ENCODE measurements around the gene ANKUB1. TPM values are rescaled to one million over a fixed set of nuclear protein-coding genes. Genes with fewer than 3 reads are reported as not detected.

Gene ANKUB1
- total RNA-seq, 4 donors from 2014 or later: not detected

DNA sequence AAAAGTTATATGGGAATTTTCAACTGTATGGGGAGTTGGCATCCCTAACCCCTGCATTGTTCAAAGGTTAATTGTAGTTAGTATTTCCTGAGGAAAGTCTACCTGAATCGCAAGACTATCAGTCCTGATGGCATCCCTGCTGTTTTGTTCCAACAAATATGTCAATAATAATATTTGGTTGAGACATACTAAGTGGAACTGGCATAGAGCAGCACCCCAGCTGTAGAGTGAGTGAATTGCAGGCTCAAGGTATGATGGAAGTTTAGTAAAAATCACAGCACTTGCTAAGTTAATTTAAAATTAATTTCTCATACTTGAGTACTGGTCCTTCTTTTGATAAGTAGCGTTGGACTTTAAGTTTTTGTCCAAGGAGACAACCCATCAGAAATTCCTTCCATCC, 22.1 kb downstream of the ANKUB1 start:
- no peaks in the 10 kb centered on the region for H3K4me1 ChIP-seq
- H3K36me3 ChIP-seq: no peaks in the 10 kb centered on the region
- no peak overlapping the region for H3K4me3 ChIP-seq (replicated peaks in 1 of 3)
- no peaks in the 10 kb centered on the region for H3K9me3 ChIP-seq
- no peak overlapping the region for H3K27ac ChIP-seq
- WGBS, 2 donors: 87 to 90% methylated on average over 2 of the region's 2 CpGs
- H3K27me3 ChIP-seq: no peaks in the 10 kb centered on the region
- intact Hi-C loops (cut with DNase I): loop anchor here (5.0 kb wide), 1 partner anchor 278 kb away; no protein-coding TSS in a partner anchor
- DNase-seq: no peak
- TF ChIP-seq, protein P1, sequence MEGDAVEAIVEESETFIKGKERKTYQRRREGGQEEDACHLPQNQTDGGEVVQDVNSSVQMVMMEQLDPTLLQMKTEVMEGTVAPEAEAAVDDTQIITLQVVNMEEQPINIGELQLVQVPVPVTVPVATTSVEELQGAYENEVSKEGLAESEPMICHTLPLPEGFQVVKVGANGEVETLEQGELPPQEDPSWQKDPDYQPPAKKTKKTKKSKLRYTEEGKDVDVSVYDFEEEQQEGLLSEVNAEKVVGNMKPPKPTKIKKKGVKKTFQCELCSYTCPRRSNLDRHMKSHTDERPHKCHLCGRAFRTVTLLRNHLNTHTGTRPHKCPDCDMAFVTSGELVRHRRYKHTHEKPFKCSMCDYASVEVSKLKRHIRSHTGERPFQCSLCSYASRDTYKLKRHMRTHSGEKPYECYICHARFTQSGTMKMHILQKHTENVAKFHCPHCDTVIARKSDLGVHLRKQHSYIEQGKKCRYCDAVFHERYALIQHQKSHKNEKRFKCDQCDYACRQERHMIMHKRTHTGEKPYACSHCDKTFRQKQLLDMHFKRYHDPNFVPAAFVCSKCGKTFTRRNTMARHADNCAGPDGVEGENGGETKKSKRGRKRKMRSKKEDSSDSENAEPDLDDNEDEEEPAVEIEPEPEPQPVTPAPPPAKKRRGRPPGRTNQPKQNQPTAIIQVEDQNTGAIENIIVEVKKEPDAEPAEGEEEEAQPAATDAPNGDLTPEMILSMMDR (IDR thresholded peaks at IDR 0.05): no peak
- TF ChIP-seq POLR2A (IDR thresholded peaks at IDR 0.05): no peak

DNA sequence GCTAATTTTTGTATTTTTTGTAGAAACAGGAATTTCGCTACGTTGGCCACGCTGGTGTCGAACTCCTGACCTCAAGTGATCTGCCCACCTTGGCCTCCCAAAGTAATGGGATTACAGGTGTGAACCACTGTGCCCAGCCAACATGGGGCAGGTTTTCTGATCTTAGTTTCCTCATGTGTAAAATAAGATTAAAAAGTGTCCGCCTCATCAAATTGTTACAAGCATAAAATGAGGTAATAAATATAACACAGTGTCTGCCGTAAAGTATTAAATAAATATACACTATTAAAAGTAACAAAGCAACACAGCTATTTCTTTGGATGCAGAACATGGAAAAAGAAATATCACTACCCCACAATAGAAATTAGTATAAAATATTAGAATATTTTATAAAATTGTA, 23.6 kb downstream of the ANKUB1 start:
- 90 to 93% methylated on average over 6 of the region's 6 CpGs for WGBS, 2 donors
- H3K4me3 ChIP-seq (replicated peaks in 1 of 3): no peak overlapping the region
- H3K27ac ChIP-seq: no peak overlapping the region
- no peaks in the 10 kb centered on the region for H3K27me3 ChIP-seq
- intact Hi-C loops (cut with DNase I): no loop called here
- TF ChIP-seq POLR2A (IDR thresholded peaks at IDR 0.05): no peak
- TF ChIP-seq, protein P1 (IDR thresholded peaks at IDR 0.05): no peak
- no peaks in the 10 kb centered on the region for H3K4me1 ChIP-seq
- no peak for DNase-seq
- H3K9me3 ChIP-seq: no peaks in the 10 kb centered on the region
- no peaks in the 10 kb centered on the region for H3K36me3 ChIP-seq

DNA sequence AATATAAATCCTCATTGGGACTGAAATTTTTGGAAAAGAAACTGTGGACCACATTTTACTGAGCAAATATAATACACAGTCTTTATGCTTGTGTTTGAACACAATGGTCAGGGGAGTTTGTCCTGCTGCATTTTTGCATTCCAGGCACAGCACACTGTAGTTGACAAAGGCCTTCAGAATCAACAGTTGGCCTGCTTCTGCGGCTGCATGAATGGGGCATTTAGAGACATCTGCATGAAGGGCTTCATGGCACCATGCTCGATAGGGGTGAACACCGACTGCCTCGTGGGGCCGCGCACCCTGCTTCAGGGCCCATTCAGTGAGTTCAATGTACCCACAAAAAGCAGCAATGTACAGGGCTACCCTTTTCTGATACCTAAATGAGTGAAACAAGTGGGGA, 24.6 kb downstream of the ANKUB1 start:
- H3K4me3 ChIP-seq (replicated peaks in 1 of 3): no peak overlapping the region
- H3K27me3 ChIP-seq: no peaks in the 10 kb centered on the region
- intact Hi-C loops (cut with DNase I): no loop called here
- DNase-seq: no peak
- H3K4me1 ChIP-seq: no peaks in the 10 kb centered on the region
- no peak for TF ChIP-seq POLR2A (IDR thresholded peaks at IDR 0.05)
- TF ChIP-seq, protein P1 (IDR thresholded peaks at IDR 0.05): no peak
- 88 to 95% methylated on average over 6 of the region's 6 CpGs for WGBS, 2 donors
- H3K27ac ChIP-seq: no peak overlapping the region
- H3K9me3 ChIP-seq: no peaks in the 10 kb centered on the region
- H3K36me3 ChIP-seq: no peaks in the 10 kb centered on the region

DNA sequence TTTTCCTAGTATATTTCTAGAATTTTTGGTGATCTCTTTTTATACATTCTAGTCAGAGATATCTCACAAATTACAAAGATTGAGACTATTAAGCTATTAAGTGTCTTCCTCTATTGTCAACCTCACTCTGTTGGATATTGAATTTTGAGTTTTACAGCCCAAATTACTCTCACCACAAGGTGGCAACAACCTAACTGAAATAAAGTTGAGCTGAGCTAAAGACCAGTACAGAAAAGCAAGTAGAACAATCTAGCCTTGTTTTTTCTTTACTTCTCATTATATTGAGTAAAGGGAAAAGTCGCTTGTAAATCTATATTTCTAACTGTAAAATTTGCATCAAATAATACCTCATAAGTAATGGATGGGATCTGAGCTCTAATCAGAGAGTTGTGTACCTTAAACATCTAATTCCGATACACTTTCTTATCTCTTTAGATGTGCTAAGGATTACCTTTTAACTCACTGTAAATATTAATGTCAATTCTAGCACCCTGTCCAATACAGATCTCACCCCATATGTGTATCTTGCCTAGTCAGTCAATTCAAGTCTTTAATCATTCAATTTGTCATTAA, 26.5 kb downstream of the ANKUB1 start:
- no peaks in the 10 kb centered on the region for H3K9me3 ChIP-seq
- no peaks in the 10 kb centered on the region for H3K36me3 ChIP-seq
- WGBS, 2 donors: 58 to 63% methylated on average over 2 of the region's 2 CpGs
- H3K4me3 ChIP-seq (replicated peaks in 1 of 3): no peak overlapping the region
- intact Hi-C loops (cut with DNase I): no loop called here
- TF ChIP-seq, protein P1 (IDR thresholded peaks at IDR 0.05): peak in 5 of 6 experiments; percentile 26 to 63 (median 50)
- TF ChIP-seq POLR2A (IDR thresholded peaks at IDR 0.05): no peak
- no peak for DNase-seq
- H3K27ac ChIP-seq: no peak overlapping the region
- H3K4me1 ChIP-seq: no peaks in the 10 kb centered on the region
- no peaks in the 10 kb centered on the region for H3K27me3 ChIP-seq

DNA sequence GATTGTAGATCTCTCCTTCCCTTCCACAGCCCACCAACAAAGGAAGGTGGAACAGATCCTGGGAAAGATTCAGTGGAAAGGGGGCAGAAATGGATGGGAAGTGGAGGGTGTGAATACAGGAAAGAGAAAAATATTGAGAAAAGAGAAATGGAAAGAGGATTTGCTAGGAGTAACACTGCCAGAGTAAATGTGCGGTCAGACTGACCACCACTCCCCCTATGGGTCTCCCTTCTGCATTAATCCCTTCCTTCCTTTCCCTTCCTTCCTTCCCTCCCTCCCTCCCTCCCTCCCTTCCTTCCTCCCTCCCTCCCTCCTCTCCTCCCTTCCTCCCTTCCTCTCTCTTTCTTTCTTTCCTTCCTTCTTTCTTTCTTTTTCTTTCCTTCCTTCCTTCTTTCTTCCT, 28.1 kb downstream of the ANKUB1 start:
- Histone ChIP-seq H3K27ac (no peak overlapping the region), H3K27me3 (no peaks in the 10 kb centered on the region), H3K36me3 (no peaks in the 10 kb centered on the region), H3K4me1 (no peaks in the 10 kb centered on the region), H3K4me3 (replicated peaks in 1 of 3) (no peak overlapping the region), H3K9me3 (no peaks in the 10 kb centered on the region)
- TF ChIP-seq, protein P1 (IDR thresholded peaks at IDR 0.05): no peak
- no peak for DNase-seq
- intact Hi-C loops (cut with DNase I): no loop called here
- 49 to 71% methylated on average over 1 of the region's 1 CpG for WGBS, 2 donors

All from thyroid gland (tissue), 4 donors.